HT1080 (cell line): Measurements from ENCODE around the gene FAM3B. TPM values are rescaled to one million over a fixed set of nuclear protein-coding genes. Genes with fewer than 3 reads are reported as not detected.

ENCODE experiments used
- DNase-seq: peaks from one replicate; pipeline ENCODE4 v3.0.0-alpha.2; 2015; ENCODE audit warnings: low read depth
- total RNA-seq: library from RNA; depleted of rRNA; stranded (reverse); fragments of >200 nt; shearing (Covaris generic); gene quantifications from 2 replicates; pipeline ENCODE4 v1.2.3, GENCODE V29; 2014; rRNA removed

FAM3B gene
- total RNA-seq, 1 experiment from 2014 or later = 0.10 TPM

DNA sequence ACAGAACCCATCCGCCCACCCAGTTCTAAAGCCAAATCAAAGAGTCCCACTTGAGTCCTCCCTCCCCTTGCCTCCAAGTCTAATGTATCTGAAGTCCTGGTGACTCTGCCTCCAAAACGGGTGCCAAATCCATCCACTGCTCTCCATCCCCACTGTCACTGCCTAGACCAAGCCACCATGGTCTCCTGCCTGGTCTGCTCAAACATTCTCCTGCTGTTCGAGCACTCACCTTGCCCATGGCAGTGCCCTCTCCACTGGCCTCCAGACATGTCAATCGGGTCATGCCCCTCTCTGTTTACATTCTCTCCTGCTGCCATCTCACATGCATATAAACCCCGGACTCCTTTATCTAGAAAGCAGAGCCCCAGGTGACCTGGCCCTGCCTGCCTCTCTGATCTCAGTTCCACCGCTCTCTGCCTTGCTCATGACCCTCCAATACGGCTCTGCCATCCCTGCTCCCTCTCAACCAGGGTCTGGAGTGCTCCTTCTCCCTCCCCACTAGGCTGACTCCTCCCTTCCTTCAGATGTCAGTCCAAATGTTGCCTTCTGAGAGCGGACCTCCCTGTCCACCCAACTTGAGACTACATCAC, 77.4 kb downstream of the FAM3B start:
- no peak for DNase-seq

DNA sequence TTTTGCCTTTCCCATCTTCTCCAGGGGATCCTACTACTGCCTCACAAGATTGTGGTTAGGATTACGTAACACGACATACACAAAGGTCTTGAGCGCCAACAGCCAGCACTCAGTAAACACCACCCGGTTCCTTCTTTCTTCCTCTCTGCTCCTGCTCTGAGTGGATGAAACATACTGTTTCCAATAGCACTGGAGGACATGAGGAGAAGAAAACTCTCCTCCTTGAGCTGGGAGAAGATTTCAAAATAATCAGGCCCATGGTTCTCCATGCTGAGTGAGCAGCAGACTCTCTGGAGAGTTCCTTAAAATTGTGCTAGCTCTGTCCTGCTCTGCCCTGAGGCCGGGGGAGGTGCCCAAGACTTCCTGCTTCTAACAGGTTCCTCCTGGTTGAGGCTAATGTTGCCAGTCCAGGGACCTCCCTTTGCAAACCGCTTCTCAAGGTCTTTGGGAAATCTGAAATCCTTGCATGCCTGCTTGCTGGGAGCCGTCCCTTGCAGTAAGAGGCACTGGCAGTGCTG, 80.0 kb downstream of the FAM3B start:
- no peak for DNase-seq

DNA sequence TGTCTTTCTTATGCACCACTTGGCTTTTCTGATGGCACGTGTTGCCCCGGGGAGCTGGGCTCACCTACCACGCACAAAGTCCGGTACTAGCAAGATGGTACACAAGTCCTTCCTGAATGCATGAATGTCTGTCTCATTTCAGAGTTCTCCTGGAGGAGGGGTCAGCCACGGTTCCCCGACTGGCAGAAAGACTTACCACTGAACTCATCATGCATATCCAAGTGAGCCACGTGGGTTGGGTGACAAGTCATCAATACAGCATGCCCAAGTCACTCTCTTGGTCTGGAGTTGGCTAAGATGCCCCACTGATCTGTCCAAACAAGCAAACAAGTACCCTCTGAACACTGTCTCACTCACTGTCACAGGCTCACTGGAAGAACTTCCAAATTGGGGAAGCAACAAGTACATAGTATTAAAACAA, 80.9 kb downstream of the FAM3B start:
- DNase-seq = no peak

DNA sequence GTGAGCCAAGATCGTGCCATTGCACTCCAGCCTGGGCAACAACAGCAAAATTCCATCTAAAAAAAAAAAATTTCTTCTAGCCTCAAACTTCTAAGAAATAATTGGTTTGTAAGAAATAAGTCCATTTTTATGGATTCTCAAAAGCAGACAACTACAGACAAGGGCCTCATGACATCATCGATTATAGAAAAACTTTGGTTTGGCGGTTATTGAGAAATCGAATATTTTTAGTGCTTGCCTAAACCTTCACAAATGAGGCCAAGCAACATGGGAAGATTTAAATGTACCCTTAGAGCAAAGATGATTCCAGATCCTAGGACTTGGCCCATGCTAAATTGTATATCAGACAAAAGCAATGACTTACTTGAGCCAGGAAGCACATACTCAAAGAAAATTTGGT, 81.7 kb downstream of the FAM3B start:
- no peak for DNase-seq

DNA sequence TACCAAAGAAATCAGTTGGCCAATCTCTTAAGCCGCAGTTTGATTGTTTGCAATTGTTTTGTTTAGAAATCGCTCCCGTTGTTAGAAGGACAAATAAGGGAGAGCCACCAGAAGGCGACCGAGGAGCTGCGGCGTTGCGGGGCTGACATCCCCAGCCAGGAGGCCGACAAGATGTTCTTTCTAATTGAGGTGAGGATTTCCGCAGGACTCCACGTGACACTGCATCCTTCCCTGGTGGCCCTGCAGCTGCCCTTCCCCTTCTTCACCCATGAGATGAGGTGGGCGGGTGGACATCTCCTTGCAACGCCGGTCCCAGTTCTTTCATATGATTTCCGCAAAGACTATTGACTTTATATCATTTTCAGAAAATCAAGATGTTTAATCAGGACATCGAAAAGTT, 82.2 kb downstream of the FAM3B start:
- DNase-seq = no peak

DNA sequence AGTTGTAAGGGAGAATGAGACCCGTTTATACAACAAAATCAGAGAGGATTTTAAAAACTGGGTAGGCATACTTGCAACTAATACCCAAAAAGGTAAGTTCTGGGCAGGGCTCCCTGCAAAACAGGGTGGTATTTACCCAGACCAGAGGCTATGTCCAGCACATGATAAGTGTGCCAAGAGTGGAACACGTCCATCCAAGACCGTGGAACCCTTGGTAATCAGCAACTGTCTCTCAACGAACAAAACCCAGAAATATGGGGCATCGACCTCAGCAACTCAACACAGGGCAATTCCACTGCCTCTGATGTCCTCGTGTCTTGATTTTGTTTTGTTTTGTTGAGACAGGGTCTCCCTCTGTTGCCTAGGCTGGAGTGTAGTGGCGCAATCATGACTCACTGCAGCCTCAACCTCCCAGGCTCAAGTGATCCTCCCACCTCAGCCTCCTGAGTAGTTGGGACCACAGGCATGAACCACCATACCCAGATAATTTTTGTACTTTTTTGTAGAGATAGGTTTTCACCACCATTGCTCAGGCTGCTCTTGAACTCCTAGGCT, 82.7 kb downstream of the FAM3B start:
- DNase-seq = no peak

DNA sequence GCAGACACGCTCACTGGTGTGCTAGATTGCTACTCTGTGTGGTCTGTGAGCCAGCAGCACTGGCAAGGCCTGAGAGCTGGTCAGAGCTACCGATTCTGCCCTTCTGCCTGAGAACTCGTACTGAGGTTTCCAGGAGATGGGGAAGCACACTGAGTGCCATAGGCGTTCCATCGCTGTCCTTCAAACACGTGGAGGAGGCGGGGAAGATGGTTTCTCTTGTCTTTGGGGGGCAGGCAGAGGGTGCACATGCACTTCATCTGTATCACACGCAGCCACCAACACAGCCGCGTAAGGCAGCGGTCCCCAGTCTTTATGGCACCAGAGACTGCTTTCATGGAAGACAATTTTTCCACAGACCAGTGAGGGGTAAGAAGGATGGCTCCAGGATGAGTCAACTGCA, 85.6 kb downstream of the FAM3B start:
- no peak for DNase-seq

DNA sequence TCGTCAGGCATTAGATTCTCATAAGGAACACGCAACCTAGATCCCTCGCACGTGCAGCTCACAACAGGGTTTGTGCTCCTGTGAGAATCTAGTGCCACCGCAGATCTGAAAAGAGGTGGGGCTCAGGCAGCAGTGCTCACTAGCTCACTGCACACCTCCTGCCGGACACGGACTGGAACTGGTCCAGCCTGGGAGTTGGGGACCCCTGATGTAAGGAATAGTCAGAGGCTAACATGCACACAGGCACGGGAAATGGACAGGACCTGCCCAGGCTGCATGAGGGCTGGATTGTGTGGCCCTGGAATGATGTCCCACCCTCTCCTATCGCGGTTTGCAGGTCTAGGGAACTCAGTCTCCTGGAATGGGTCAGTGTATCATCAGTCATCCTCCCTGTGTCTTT, 86.2 kb downstream of the FAM3B start:
- no peak for DNase-seq

DNA sequence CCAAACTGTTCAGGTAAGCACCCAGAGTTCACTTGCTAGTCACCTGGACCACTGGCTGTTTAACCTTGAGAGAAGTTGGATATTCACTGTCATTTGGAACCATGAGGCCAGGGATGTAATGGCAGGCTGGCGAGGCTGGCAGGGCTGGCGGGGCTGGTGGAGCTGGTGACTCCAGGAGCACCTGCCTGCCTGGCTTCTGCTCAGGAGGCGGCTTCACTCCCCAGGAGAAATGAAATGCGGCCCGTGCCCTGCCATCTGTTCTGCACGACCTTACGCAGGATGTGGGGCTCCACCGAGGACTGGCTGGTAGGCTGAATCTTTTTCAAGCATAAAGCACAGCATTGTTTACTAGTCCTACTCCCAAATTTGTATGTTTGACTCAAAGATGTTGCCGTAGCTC, 86.7 kb downstream of the FAM3B start:
- no peak for DNase-seq

DNA sequence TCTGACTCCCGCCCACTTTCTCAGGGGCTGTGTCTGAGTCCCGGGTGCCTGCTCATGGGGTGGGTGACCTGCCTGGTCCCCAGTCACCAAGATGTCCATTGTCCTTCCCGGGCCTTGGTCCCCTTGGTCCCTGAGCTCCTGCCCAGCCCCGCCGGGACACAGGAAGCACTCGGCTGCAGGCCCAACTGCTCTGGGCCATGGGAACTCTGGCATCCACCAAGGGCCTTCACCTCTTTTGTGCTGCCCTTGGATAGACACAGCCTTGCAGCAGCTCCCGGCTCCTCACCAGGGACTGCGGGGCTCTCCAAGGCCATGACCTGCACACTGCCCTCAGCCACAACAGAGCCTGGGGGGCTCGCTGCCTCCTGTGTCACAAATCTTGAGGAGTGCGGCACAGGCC, 87.4 kb downstream of the FAM3B start:
- no peak for DNase-seq

DNA sequence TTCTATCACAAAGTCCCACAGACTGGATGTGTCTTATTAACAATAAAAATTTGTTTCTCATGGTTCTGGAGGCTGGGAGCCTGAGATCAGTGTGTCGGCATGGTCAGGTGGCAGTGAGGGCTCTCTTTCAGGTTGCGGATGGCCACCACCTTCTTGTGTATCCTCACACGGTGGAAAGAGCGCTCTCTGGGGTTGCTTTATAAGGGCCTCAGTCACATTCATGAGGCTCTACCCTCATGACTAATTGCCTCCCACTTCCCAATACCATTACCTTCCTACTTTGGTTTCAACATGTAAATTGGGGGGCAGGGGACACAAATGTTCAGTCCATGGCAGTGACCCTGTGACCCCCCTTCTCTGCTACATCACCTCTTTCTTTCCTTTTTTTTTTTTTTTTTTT, 88.7 kb downstream of the FAM3B start:
- DNase-seq = no peak

DNA sequence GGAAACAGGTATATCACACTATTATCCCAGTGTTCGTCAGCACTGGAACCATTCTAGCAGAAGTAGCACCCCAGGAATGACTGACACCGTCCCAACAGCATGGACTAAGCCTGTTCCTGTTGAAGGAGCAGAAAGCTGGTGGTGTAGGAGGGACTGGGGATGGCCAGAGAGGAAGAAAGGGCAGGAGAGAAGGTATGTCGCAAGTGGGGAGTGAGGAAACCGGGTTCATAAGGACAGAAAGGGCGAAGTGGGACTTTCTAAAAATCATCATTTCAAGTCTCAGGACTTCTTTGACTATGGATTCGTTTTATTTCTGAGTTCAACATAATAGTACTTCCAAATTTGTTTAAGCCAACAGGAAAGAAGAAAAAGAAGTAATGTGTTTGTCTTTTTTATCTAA, 89.7 kb downstream of the FAM3B start:
- DNase-seq = no peak

Other genes starting within 250 kb of the FAM3B start
- gene BACE2, start 148.6 kb upstream of the FAM3B start, total RNA-seq = 37.6 and 46.0 TPM in 2 replicates
- 0.08 and 0.17 TPM in 2 replicates for gene MX2, start 45.2 kb downstream of the FAM3B start, total RNA-seq
- gene MX1, start 109.4 kb downstream of the FAM3B start, total RNA-seq = 6.5 and 7.3 TPM in 2 replicates
- not detected in 2 replicates for gene TMPRSS2, start 191.4 kb downstream of the FAM3B start, total RNA-seq